Activated CD4-positive, alpha-beta T cell treated with anti-CD3 and anti-CD28 coated beads, Interleukin-2, amount 50 U/mL, for 1 hour (primary cell): Measurements from ENCODE around the gene UST.

ENCODE experiments used
- DNase-seq: peaks from one replicate; pipeline ENCODE4 v3.0.0-alpha.2; 2020

The UST gene

GRCh38 chr6:148746363-148747144 lies at the start of gene UST:
TSS of gene UST (plus strand) at chr6:148747030. CDS start at chr6:148747431, 401 bp downstream.
- peak; percentile 56 for DNase-seq

- DNase-seq: no peak
Measured at GRCh38 chr6:148697895-148698440, 48.9 kb upstream of the UST start.

GRCh38 chr6:148698671-148699180 lies 48.1 kb upstream of the UST start:
- no peak for DNase-seq

GRCh38 chr6:148700047-148700715 lies 46.6 kb upstream of the UST start:
- DNase-seq: no peak

- no peak for DNase-seq
Measured at GRCh38 chr6:148700741-148701311, 46.0 kb upstream of the UST start.

- DNase-seq: no peak
Measured at GRCh38 chr6:148701375-148701774, 45.5 kb upstream of the UST start.

- no peak for DNase-seq
Measured at GRCh38 chr6:148703900-148704299, 42.9 kb upstream of the UST start.

- DNase-seq: no peak
Measured at GRCh38 chr6:148704400-148705246, 42.2 kb upstream of the UST start.

- DNase-seq: no peak
Measured at GRCh38 chr6:148708707-148709106, 38.1 kb upstream of the UST start.

- DNase-seq: no peak
Measured at GRCh38 chr6:148709577-148709976, 37.3 kb upstream of the UST start.

- no peak for DNase-seq
Measured at GRCh38 chr6:148711833-148712654, 34.8 kb upstream of the UST start.

- no peak for DNase-seq
Measured at GRCh38 chr6:148713033-148713738, 33.6 kb upstream of the UST start.

GRCh38 chr6:148713921-148714320 lies 32.9 kb upstream of the UST start:
- DNase-seq: no peak

GRCh38 chr6:148716811-148717210 lies 30.0 kb upstream of the UST start:
- DNase-seq: no peak

- no peak for DNase-seq
Measured at GRCh38 chr6:148720406-148720805, 26.4 kb upstream of the UST start.

GRCh38 chr6:148720897-148721296 lies 25.9 kb upstream of the UST start:
- DNase-seq: no peak

GRCh38 chr6:148723484-148723883 lies 23.3 kb upstream of the UST start:
- no peak for DNase-seq

GRCh38 chr6:148724428-148724827 lies 22.4 kb upstream of the UST start:
- no peak for DNase-seq

- no peak for DNase-seq
Measured at GRCh38 chr6:148727104-148727503, 19.7 kb upstream of the UST start.

GRCh38 chr6:148735989-148736388 lies 10.8 kb upstream of the UST start:
- no peak for DNase-seq
